Activated T-cell treated with anti-CD3 and anti-CD28 coated beads for 24 hours (primary cell): ENCODE results near the gene FOXN4.

Source experiments
- DNase-seq: peaks from one replicate; pipeline ENCODE4 v3.0.0-alpha.2; 2020; ENCODE audit warnings: low read depth

Gene FOXN4

GRCh38 chr12:109305547-109305946 lies 3.5 kb downstream of the FOXN4 start:
- no peak for DNase-seq

- DNase-seq, result no peak
These were observed 4.6 kb downstream of the FOXN4 start for GRCh38 chr12:109304485-109304884.

- DNase-seq, result no peak
These were observed 6.3 kb downstream of the FOXN4 start for GRCh38 chr12:109302770-109303169.

- DNase-seq, result no peak
These were observed 6.7 kb downstream of the FOXN4 start for GRCh38 chr12:109302358-109302757.

- DNase-seq, result no peak
These were observed 7.4 kb downstream of the FOXN4 start for GRCh38 chr12:109301643-109302168.

GRCh38 chr12:109299849-109300248 lies 9.2 kb downstream of the FOXN4 start:
- no peak for DNase-seq

GRCh38 chr12:109296431-109296830 lies 12.7 kb downstream of the FOXN4 start:
- no peak for DNase-seq

GRCh38 chr12:109295764-109296425 lies 13.2 kb downstream of the FOXN4 start:
- DNase-seq, result no peak

GRCh38 chr12:109294286-109294796 lies 14.7 kb downstream of the FOXN4 start:
- DNase-seq, result no peak

- no peak for DNase-seq
These were observed 16.0 kb downstream of the FOXN4 start for GRCh38 chr12:109293106-109293505.

- no peak for DNase-seq
These were observed 16.8 kb downstream of the FOXN4 start for GRCh38 chr12:109292342-109292711.

GRCh38 chr12:109291521-109292341 lies 17.4 kb downstream of the FOXN4 start:
- no peak for DNase-seq

GRCh38 chr12:109291117-109291516 lies 18.0 kb downstream of the FOXN4 start:
- no peak for DNase-seq

- DNase-seq, result no peak
These were observed 19.0 kb downstream of the FOXN4 start for GRCh38 chr12:109290061-109290460.

- DNase-seq, result no peak
These were observed 19.5 kb downstream of the FOXN4 start for GRCh38 chr12:109289551-109289950.

- no peak for DNase-seq
These were observed 20.1 kb downstream of the FOXN4 start for GRCh38 chr12:109289004-109289403.

GRCh38 chr12:109288571-109288970 lies 20.5 kb downstream of the FOXN4 start:
- no peak for DNase-seq

- DNase-seq, result no peak
These were observed 21.1 kb downstream of the FOXN4 start for GRCh38 chr12:109287811-109288469.

GRCh38 chr12:109287181-109287580 lies 21.9 kb downstream of the FOXN4 start:
- no peak for DNase-seq

GRCh38 chr12:109286652-109287051 lies 22.4 kb downstream of the FOXN4 start:
- no peak for DNase-seq

- no peak for DNase-seq
These were observed 22.8 kb downstream of the FOXN4 start for GRCh38 chr12:109286252-109286651.

- DNase-seq, result no peak
These were observed 24.7 kb downstream of the FOXN4 start for GRCh38 chr12:109284392-109284791.

- no peak for DNase-seq
These were observed 27.6 kb downstream of the FOXN4 start for GRCh38 chr12:109281452-109281851.
